ENCODE results near the gene NCAM1.

DNA sequence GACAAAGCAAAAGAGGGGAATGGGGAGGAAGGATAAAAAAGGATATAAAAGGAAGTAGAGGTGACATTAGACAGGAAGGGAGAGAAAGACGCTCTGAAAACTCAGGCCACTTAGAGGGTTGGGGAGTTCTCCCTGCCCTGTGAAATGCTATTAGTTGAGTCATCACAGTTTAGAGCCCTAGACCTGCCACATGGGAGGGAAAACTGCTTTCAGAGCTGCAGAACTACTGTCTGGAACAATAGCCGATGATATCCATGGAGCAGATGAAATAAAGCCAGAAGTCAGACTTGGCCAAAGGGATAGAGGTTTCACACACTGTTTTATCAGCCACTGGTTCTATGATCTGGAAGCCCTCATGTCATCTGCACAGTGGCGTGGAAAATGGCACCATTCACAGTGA lies 157.9 kb downstream of the NCAM1 start:
- TF ChIP-seq, protein P1, sequence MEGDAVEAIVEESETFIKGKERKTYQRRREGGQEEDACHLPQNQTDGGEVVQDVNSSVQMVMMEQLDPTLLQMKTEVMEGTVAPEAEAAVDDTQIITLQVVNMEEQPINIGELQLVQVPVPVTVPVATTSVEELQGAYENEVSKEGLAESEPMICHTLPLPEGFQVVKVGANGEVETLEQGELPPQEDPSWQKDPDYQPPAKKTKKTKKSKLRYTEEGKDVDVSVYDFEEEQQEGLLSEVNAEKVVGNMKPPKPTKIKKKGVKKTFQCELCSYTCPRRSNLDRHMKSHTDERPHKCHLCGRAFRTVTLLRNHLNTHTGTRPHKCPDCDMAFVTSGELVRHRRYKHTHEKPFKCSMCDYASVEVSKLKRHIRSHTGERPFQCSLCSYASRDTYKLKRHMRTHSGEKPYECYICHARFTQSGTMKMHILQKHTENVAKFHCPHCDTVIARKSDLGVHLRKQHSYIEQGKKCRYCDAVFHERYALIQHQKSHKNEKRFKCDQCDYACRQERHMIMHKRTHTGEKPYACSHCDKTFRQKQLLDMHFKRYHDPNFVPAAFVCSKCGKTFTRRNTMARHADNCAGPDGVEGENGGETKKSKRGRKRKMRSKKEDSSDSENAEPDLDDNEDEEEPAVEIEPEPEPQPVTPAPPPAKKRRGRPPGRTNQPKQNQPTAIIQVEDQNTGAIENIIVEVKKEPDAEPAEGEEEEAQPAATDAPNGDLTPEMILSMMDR (IDR thresholded peaks at IDR 0.05; ENCODE audit: extremely low read depth in 1 of 2, insufficient read depth in 1 of 2, low read depth in 1 of 2, low read length in 2 of 2), result no peak
- TF ChIP-seq JUN (IDR thresholded peaks at IDR 0.05; ENCODE audit: borderline replicate concordance, insufficient read depth, insufficient read length, low read depth) (no peak), EZH2 (IDR thresholded peaks at IDR 0.05; ENCODE audit: borderline replicate concordance, low read depth, low read length, severe bottlenecking) (no peak), POLR2A (IDR thresholded peaks at IDR 0.05; ENCODE audit: low read depth, low read length) (no peak), POLR2AphosphoS5 (IDR thresholded peaks at IDR 0.05; ENCODE audit: insufficient read depth, low read depth, low read length) (no peak)
- TF ChIP-seq, protein P2, sequence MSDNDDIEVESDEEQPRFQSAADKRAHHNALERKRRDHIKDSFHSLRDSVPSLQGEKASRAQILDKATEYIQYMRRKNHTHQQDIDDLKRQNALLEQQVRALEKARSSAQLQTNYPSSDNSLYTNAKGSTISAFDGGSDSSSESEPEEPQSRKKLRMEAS (IDR thresholded peaks at IDR 0.05; ENCODE audit: insufficient read depth, insufficient read length), result no peak

Measured in endothelial cell of umbilical vein (primary cell).